Calu3 (cell line): ENCODE data around the gene RALGAPB. TPM values are rescaled to one million over a fixed set of nuclear protein-coding genes. Genes with fewer than 3 reads are reported as not detected.
"Not testable (repeated sequence)": the region's sequence is repeated elsewhere in the genome, so short reads cannot be mapped to it uniquely, and the experiment has no call there.

ENCODE experiments used
- BruUV-seq: library from RNA; stranded (reverse); fragments of 400-500 nt; replicated peaks from 2 replicates; lab custom pipeline; 2021; lab: Mats Ljungman, UMichigan
- CTCF ChIA-PET: fragments of 300-600 bp; sonication (Branson Sonifier 250); formaldehyde crosslinking; loops from one replicate; lab custom pipeline; 2022; ENCODE audit warnings: antibody characterized with exemption; lab: Charles Lee
- DNase-seq: peaks from one replicate; pipeline ENCODE4 v3.0.0; 2022
- H3K27ac Mint-ChIP-seq: one replicate; pipeline ENCODE4 v1.8.0; 2022; ENCODE audit warnings: mixed read lengths; ENCODE audit not compliant: unreplicated experiment
- H3K27me3 Mint-ChIP-seq: one replicate; pipeline ENCODE4 v1.8.0; 2022; ENCODE audit warnings: mixed read lengths; ENCODE audit not compliant: unreplicated experiment
- H3K36me3 Mint-ChIP-seq: one replicate; pipeline ENCODE4 v1.8.0; 2022; ENCODE audit warnings: mild to moderate bottlenecking, moderate library complexity, mixed read lengths; ENCODE audit not compliant: insufficient read depth, unreplicated experiment
- H3K4me1 Mint-ChIP-seq: one replicate; pipeline ENCODE4 v1.8.0; 2022; ENCODE audit warnings: mild to moderate bottlenecking, low read depth, mixed read lengths; ENCODE audit not compliant: unreplicated experiment
- H3K4me3 Mint-ChIP-seq: one replicate; pipeline ENCODE4 v1.8.0; 2022; ENCODE audit warnings: mild to moderate bottlenecking, low read depth, moderate library complexity, mixed read lengths; ENCODE audit not compliant: unreplicated experiment
- H3K9me3 Mint-ChIP-seq: one replicate; pipeline ENCODE4 v1.8.0; 2022; ENCODE audit warnings: low read depth, mixed read lengths; ENCODE audit not compliant: unreplicated experiment
- intact Hi-C: fragments of 100-400 bp; cut with micrococcal nuclease; formaldehyde crosslinking; loops from one replicate; pipeline ENCODE4 v1.10.0; 2022; ENCODE audit not compliant: unreplicated experiment
- total RNA-seq: library from RNA; stranded (reverse); gene quantifications from 2 replicates; pipeline ENCODE4 v1.2.3, GENCODE V29; 2022
- TF ChIP-seq, protein P1 (sequence below): fragments of 200-600 bp; IDR thresholded peaks from one replicate; pipeline ENCODE4 v1.8.0; 2022; ENCODE audit warnings: antibody characterized with exemption; ENCODE audit not compliant: unreplicated experiment

RALGAPB gene
- total RNA-seq, 1 experiment from 2014 or later = 59.8 TPM

- Mint-ChIP-seq H3K9me3 (no peaks in the 10 kb centered on the region), H3K36me3 (peaks cover 60% of the 10 kb centered on the region), H3K4me1 (peaks cover 30% of the 10 kb centered on the region), H3K27me3 (peaks cover 15% of the 10 kb centered on the region), H3K4me3 (peak overlapping the region; percentile 88), H3K27ac (peak overlapping the region; percentile 90)
- CTCF ChIA-PET = interaction anchor here (0.6 to 2.5 kb wide), 6 partner anchors 13 to 170 kb away, joined by 3 to 39 read pairs (median 6); partner anchors contain the start of gene RALGAPB
- TF ChIP-seq, protein P1, sequence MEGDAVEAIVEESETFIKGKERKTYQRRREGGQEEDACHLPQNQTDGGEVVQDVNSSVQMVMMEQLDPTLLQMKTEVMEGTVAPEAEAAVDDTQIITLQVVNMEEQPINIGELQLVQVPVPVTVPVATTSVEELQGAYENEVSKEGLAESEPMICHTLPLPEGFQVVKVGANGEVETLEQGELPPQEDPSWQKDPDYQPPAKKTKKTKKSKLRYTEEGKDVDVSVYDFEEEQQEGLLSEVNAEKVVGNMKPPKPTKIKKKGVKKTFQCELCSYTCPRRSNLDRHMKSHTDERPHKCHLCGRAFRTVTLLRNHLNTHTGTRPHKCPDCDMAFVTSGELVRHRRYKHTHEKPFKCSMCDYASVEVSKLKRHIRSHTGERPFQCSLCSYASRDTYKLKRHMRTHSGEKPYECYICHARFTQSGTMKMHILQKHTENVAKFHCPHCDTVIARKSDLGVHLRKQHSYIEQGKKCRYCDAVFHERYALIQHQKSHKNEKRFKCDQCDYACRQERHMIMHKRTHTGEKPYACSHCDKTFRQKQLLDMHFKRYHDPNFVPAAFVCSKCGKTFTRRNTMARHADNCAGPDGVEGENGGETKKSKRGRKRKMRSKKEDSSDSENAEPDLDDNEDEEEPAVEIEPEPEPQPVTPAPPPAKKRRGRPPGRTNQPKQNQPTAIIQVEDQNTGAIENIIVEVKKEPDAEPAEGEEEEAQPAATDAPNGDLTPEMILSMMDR = no peak
- intact Hi-C loops = no loop called here
- BruUV-seq = no TSS peak
- DNase-seq = peak; percentile 30
Measured at GRCh38 chr20:38434301-38434741, 38.3 kb upstream of the RALGAPB start.

DNA sequence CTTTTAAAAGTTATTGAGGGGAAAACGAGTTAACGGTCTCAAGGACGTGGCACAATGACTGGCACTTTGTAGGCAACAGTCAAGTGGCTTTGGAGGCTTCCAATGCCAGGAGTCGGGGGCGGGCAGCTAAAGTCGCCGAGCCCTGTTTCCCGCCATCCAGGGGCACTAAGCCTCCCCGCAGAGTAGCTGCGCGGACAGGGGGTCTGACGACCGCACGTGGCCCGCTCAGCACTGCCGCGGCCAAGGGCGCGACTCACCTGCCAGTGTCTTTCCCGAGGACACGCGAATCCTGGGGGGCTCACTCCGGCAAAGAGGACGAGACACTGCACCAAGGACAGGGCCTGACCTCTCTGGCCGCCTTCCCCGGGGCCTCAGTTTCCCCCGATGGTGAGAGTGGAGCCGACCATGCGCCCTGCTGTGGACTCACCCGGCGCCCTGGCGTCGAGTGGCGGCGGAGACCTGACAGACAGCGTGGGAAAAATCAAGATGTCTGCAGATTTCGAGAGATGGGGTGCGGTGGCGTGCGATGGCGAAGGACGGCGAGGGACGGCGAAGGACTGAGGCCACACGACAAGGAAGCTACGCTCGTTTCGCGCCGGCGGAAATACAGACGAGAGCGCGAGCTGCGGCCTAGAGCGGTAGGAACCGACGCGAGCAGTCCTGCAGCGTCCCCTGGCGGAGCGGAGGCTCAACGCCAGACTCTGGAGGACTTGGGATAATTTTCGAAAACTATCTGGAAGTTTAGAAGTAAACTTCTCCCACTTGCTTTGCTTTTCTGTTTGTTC is 37.7 kb upstream of the RALGAPB start, which contains the start of gene SNHG17:
Gene SNHG17, minus strand, starts transcription at position 559 of the 785 bp plus-strand sequence.
- TF ChIP-seq, protein P1 = peak; percentile 100
- Mint-ChIP-seq H3K36me3 (peaks cover 53% of the 10 kb centered on the region), H3K27ac (peak within 1 kb of the TSS; percentile 90), H3K9me3 (no peaks in the 10 kb centered on the region), H3K27me3 (peaks cover 20% of the 10 kb centered on the region), H3K4me3 (peak within 1 kb of the TSS; percentile 88), H3K4me1 (peaks cover 24% of the 10 kb centered on the region)
- TSS peak; percentile 65 for BruUV-seq
- CTCF ChIA-PET = interaction anchor here (0.6 to 2.5 kb wide), 8 partner anchors 12 to 169 kb away, joined by 3 to 39 read pairs (median 6); partner anchors contain the start of gene RALGAPB
- peak; percentile 95 for DNase-seq
- intact Hi-C loops = loop anchor here (1.0 kb wide), 1 partner anchor 11 kb away; no protein-coding TSS in a partner anchor

- CTCF ChIA-PET = interaction anchor here (1.0 to 2.5 kb wide), 5 partner anchors 11 to 51 kb away, joined by 3 to 39 read pairs (median 6); partner anchors contain the start of gene RALGAPB
- H3K27ac Mint-ChIP-seq = peak overlapping the region; percentile 90
- DNase-seq = no peak
- no peaks in the 10 kb centered on the region for H3K9me3 Mint-ChIP-seq
- peak overlapping the region; percentile 88 for H3K4me3 Mint-ChIP-seq
- H3K4me1 Mint-ChIP-seq = peaks cover 24% of the 10 kb centered on the region
- intact Hi-C loops = loop anchor here (1.0 kb wide), 1 partner anchor 11 kb away; no protein-coding TSS in a partner anchor
- TF ChIP-seq, protein P1 = no peak
- peaks cover 49% of the 10 kb centered on the region for H3K36me3 Mint-ChIP-seq
- H3K27me3 Mint-ChIP-seq = peaks cover 20% of the 10 kb centered on the region
- BruUV-seq = no TSS peak
Measured at GRCh38 chr20:38435555-38435939, 37.1 kb upstream of the RALGAPB start.

DNA sequence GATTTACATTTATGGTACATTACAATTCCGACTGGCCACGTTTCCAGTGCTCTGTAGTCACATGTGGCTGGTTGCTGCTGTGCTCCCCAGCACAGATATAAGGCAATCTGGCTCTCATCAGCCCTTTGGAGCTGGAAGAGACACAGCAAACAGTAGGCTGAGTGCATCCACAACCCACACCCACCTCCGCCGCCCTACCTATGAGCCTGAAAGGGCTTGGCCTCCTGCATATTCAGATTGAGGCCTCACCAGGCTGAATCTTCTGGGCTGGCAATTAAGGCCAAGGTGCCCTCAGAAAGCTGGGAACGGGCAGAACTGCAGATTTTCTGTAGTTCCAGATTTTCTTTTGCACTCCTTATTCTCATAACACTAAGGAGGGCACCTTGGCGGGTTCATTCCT is 34.8 kb upstream of the RALGAPB start:
- CTCF ChIA-PET = interaction anchor here (0.6 to 1.2 kb wide), 3 partner anchors 9 to 289 kb away, joined by 3 to 4 read pairs (median 3); partner anchors contain the start of gene RALGAPB
- Mint-ChIP-seq H3K4me1 (peaks cover 1% of the 10 kb centered on the region), H3K27me3 (peaks cover 36% of the 10 kb centered on the region), H3K4me3 (no peak overlapping the region), H3K9me3 (no peaks in the 10 kb centered on the region), H3K27ac (no peak overlapping the region), H3K36me3 (peaks cover 27% of the 10 kb centered on the region)
- TF ChIP-seq, protein P1 = no peak
- no peak for DNase-seq
- intact Hi-C loops = no loop called here
- no TSS peak for BruUV-seq

DNA sequence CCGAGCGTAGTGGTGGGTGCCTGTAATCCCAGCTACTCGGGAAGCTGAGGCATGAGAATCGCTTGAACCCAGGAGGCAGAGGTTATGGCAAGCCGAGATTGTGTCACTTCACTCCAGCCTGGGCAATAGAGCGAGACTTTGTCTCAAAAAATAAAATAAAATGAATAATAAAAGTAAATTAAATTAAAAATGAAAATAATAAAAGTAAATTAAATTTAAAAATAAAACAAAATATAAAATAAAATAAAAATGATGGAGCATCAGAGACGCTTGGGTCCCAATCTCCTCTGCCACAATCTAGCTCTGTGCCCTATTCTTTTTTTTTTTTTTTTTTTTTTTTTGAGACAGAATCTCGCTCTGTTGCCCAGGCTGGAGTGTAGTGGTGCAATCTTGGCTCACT is 31.5 kb upstream of the RALGAPB start:
- BruUV-seq, H3K4me3 Mint-ChIP-seq, H3K4me1 Mint-ChIP-seq, H3K9me3 Mint-ChIP-seq, H3K27ac Mint-ChIP-seq, intact Hi-C loops, H3K36me3 Mint-ChIP-seq, DNase-seq: not testable (repeated sequence)
- CTCF ChIA-PET = interaction anchor here (0.6 kb wide), 1 partner anchor 48 kb away, joined by 3 read pairs; no protein-coding TSS in a partner anchor
- H3K27me3 Mint-ChIP-seq = peaks cover 49% of the 10 kb centered on the region
